Activated B cell treated with CpG ODN at 0.5 μM for 24 hours (primary cell): ENCODE results near the gene PRKAG2. TPM values are rescaled to one million over a fixed set of nuclear protein-coding genes. Genes with fewer than 3 reads are reported as not detected.
A peak's percentile ranks its signal among the peaks of the same experiment; 100 is the strongest.
"Not testable (repeated sequence)": the region's sequence is repeated elsewhere in the genome, so short reads cannot be mapped to it uniquely, and the experiment has no call there.

Experiments used
- ATAC-seq: fragments of 200-7000 bp; cut with Tn5 transposase; one replicate; pipeline ENCODE4 v1.10.0; 2021; ENCODE audit warnings: low read depth, mild to moderate bottlenecking, moderate library complexity
- CTCF ChIA-PET: fragments of 350-600 bp; sonication (Branson Sonifier 250); formaldehyde crosslinking; loops from one replicate; lab custom pipeline; 2021; ENCODE audit warnings: antibody characterized with exemption; lab: Charles Lee
- POLR2A ChIA-PET: fragments of 350-600 bp; sonication (Branson Sonifier 250); formaldehyde crosslinking; loops from one replicate; lab custom pipeline; 2021; ENCODE audit warnings: antibody characterized with exemption; lab: Charles Lee
- DNase-seq: peaks from one replicate; pipeline ENCODE4 v3.0.0; 2022
- H3K27ac Mint-ChIP-seq: one replicate; pipeline ENCODE4 v1.8.0; 2020; ENCODE audit warnings: mixed read lengths
- H3K27me3 Mint-ChIP-seq: one replicate; pipeline ENCODE4 v1.8.0; 2021; ENCODE audit warnings: mixed read lengths
- H3K36me3 Mint-ChIP-seq: one replicate; pipeline ENCODE4 v1.8.0; 2021; ENCODE audit warnings: low read depth, mixed read lengths
- H3K4me1 Mint-ChIP-seq: one replicate; pipeline ENCODE4 v1.8.0; 2021; ENCODE audit warnings: mixed read lengths
- H3K4me3 Mint-ChIP-seq: one replicate; pipeline ENCODE4 v1.8.0; 2020; ENCODE audit warnings: mild to moderate bottlenecking, mixed read lengths
- H3K9me3 Mint-ChIP-seq: one replicate; pipeline ENCODE4 v1.8.0; 2020; ENCODE audit warnings: mixed read lengths
- CTCF ChIP-seq: fragments of 200-600 bp; IDR thresholded peaks from one replicate; pipeline ENCODE4 v1.8.0; 2022; ENCODE audit warnings: antibody characterized with exemption, mild to moderate bottlenecking
- intact Hi-C: fragments of 100-400 bp; cut with micrococcal nuclease; formaldehyde crosslinking; loops from one replicate; pipeline ENCODE4 v1.15.1; 2024
- total RNA-seq: library from RNA; stranded (reverse); gene quantifications from 2 replicates; pipeline ENCODE4 v1.2.3, GENCODE V29; 2022

Gene PRKAG2
- total RNA-seq, 1 donor from 2014 or later = 19.7 TPM

GRCh38 chr7:151520419-151521261 lies 356.3 kb downstream of the PRKAG2 start:
- CTCF ChIA-PET = interaction anchor here (1.4 kb wide), 2 partner anchors 73 to 112 kb away, joined by 5 to 7 read pairs; no protein-coding TSS in a partner anchor
- intact Hi-C loops = loop anchor here (1.0 to 5.0 kb wide), 6 partner anchors 113 to 1242 kb away; partner anchors contain the start of gene XRCC2

GRCh38 chr7:151519765-151520418 lies 357.0 kb downstream of the PRKAG2 start, which contains the start of gene RHEB:
Gene RHEB (minus strand): TSS chr7:151519895. CDS start chr7:151519511, 384 bp downstream.
- no peaks in the 10 kb centered on the region for H3K27me3 Mint-ChIP-seq
- H3K9me3 Mint-ChIP-seq = no peaks in the 10 kb centered on the region
- peaks cover 9% of the 10 kb centered on the region for H3K36me3 Mint-ChIP-seq
- H3K27ac Mint-ChIP-seq = peak within 1 kb of the TSS; percentile 98
- ATAC-seq (peak; percentile 86), DNase-seq (peak; percentile 94)
- peak within 1 kb of the TSS; percentile 94 for H3K4me3 Mint-ChIP-seq
- H3K4me1 Mint-ChIP-seq = peaks cover 39% of the 10 kb centered on the region
- POLR2A ChIA-PET = interaction anchor here (0.6 to 2.7 kb wide), 16 partner anchors 12 to 944 kb away, joined by 3 to 34 read pairs (median 4); partner anchors contain the start of genes ABCF2, CHPF2 and NUB1
- CTCF ChIA-PET = interaction anchor here (1.4 kb wide), 2 partner anchors 72 to 113 kb away, joined by 5 to 7 read pairs; no protein-coding TSS in a partner anchor
- intact Hi-C loops = loop anchor here (1.0 to 10.0 kb wide), 12 partner anchors 41 to 1242 kb away; partner anchors contain the start of genes ABCF2, ACTR3C, LRRC61 and XRCC2
- no peak for TF ChIP-seq CTCF

More at GRCh38 chr7:151520419-151521261, 356.3 kb downstream of the PRKAG2 start:
- Mint-ChIP-seq H3K27me3 (no peaks in the 10 kb centered on the region), H3K4me3 (peak overlapping the region; percentile 94), H3K9me3 (no peaks in the 10 kb centered on the region), H3K36me3 (peaks cover 9% of the 10 kb centered on the region), H3K4me1 (peaks cover 32% of the 10 kb centered on the region), H3K27ac (peak overlapping the region; percentile 98)
- no peak for ATAC-seq
- peak; percentile 44 for DNase-seq
- POLR2A ChIA-PET = interaction anchor here (0.6 to 2.7 kb wide), 14 partner anchors 12 to 943 kb away, joined by 3 to 34 read pairs (median 4); partner anchors contain the start of genes ABCF2, CHPF2 and NUB1
- TF ChIP-seq CTCF = no peak

- intact Hi-C loops = loop anchor here (2.0 to 10.0 kb wide), 6 partner anchors 42 to 1194 kb away; partner anchors contain the start of genes ABCF2, ACTR3C and LRRC61
- CTCF ChIA-PET = interaction anchor here (1.4 kb wide), 2 partner anchors 71 to 114 kb away, joined by 5 to 7 read pairs; no protein-coding TSS in a partner anchor
- H3K9me3 Mint-ChIP-seq, H3K27me3 Mint-ChIP-seq: not testable (repeated sequence)
- POLR2A ChIA-PET = interaction anchor here (0.6 to 2.7 kb wide), 13 partner anchors 11 to 639 kb away, joined by 3 to 34 read pairs (median 4); partner anchors contain the start of genes ABCF2, CHPF2 and NUB1
- H3K4me3 Mint-ChIP-seq = peak overlapping the region; percentile 94
- ATAC-seq = peak; percentile 58
- peaks cover 45% of the 10 kb centered on the region for H3K4me1 Mint-ChIP-seq
- peaks cover 13% of the 10 kb centered on the region for H3K36me3 Mint-ChIP-seq
- peak; percentile 69 for DNase-seq
- H3K27ac Mint-ChIP-seq = peak overlapping the region; percentile 98
Measured at GRCh38 chr7:151518947-151519764, 357.8 kb downstream of the PRKAG2 start.

- CTCF ChIA-PET = interaction anchor here (1.1 kb wide), 1 partner anchor 240 kb away, joined by 3 read pairs; no protein-coding TSS in a partner anchor
- ATAC-seq (no peak), DNase-seq (peak; percentile 33)
- POLR2A ChIA-PET = interaction anchor here (0.7 to 2.7 kb wide), 4 partner anchors 45 to 115 kb away, joined by 3 to 34 read pairs (median 4); no protein-coding TSS in a partner anchor
- Mint-ChIP-seq H3K4me1 (peaks cover 47% of the 10 kb centered on the region), H3K9me3 (no peaks in the 10 kb centered on the region), H3K27me3 (no peaks in the 10 kb centered on the region), H3K4me3 (peak overlapping the region; percentile 89), H3K36me3 (peaks cover 18% of the 10 kb centered on the region), H3K27ac (peak overlapping the region; percentile 87)
- intact Hi-C loops = loop anchor here (2.0 to 10.0 kb wide), 6 partner anchors 42 to 1194 kb away; partner anchors contain the start of genes ABCF2, ACTR3C and LRRC61
- no peak for TF ChIP-seq CTCF
Measured at GRCh38 chr7:151518105-151518946, 358.6 kb downstream of the PRKAG2 start.
